Sigmoid colon (tissue), 7 donors: ENCODE measurements around the gene PERCC1. TPM values are rescaled to one million over a fixed set of nuclear protein-coding genes. Genes with fewer than 3 reads are reported as not detected.

ENCODE experiments used
- DNase-seq: peaks from one replicate; pipeline ENCODE4 v3.0.0-alpha.2; 2019
- H3K27ac ChIP-seq, 4 donors: fragments of 200-600 bp; sonication (generic); one replicate each; pipeline ENCODE4 v1.5.1; 2016 to 2019; ENCODE audit warnings: mild to moderate bottlenecking in 1 of 4
- H3K27me3 ChIP-seq, 3 donors: fragments of 200-600 bp; sonication (generic); one replicate each; pipeline ENCODE4 v1.5.1; 2019; ENCODE audit warnings: mild to moderate bottlenecking in 1 of 3
- H3K36me3 ChIP-seq, 4 donors: fragments of 200-600 bp; sonication (generic); one replicate each; pipeline ENCODE4 v1.5.1; 2016 to 2019
- H3K4me1 ChIP-seq, 4 donors: fragments of 200-600 bp; sonication (generic); one replicate each; pipeline ENCODE4 v1.5.1; 2017 to 2019
- H3K4me3 ChIP-seq, 4 donors: fragments of 200-600 bp; sonication (generic); one replicate each; pipeline ENCODE4 v1.5.1; 2017 to 2019; ENCODE audit warnings: mild to moderate bottlenecking in 2 of 4, moderate library complexity in 1 of 4
- H3K9me3 ChIP-seq, 4 donors: fragments of 200-600 bp in 3 of 4; sonication (generic) in 3 of 4; one replicate each; pipeline versions ENCODE4 v1.5.1 to v1.6.1; 2013 to 2019
- EP300 ChIP-seq, 4 donors: sonication (generic); formaldehyde crosslinking; IDR thresholded peaks; one replicate each; pipeline ENCODE4 v1.6.1; 2017; ENCODE audit warnings: antibody characterized with exemption in 4 of 4
- POLR2A ChIP-seq, 2 donors: fragments of 450-650 bp; IDR thresholded peaks; one replicate each; pipeline ENCODE4 v1.6.1; 2016; ENCODE audit warnings: antibody characterized with exemption in 2 of 2, mild to moderate bottlenecking in 2 of 2, moderate library complexity in 2 of 2
- POLR2AphosphoS5 ChIP-seq, 4 donors: sonication (generic); formaldehyde crosslinking; IDR thresholded peaks; one replicate each; pipeline ENCODE4 v1.6.1; 2017; ENCODE audit warnings: antibody characterized with exemption in 4 of 4
- WGBS, 2 donors: extraction: QIAGEN DNeasy Blood & Tissue Kit; methylation state at CpG; one replicate each; pipeline ENCODE4 v1.1.7; 2013; 5-methylcytosine and 5-hydroxymethylcytosine counted together
- intact Hi-C: fragments of 100-400 bp; cut with DNase I; formaldehyde crosslinking; loops from one replicate; pipeline ENCODE4 v1.15.1; 2023
- polyA plus RNA-seq, 3 donors: library from polyadenylated mRNA; stranded (reverse); fragments of 200-250 nt; gene quantifications; one replicate each; pipeline ENCODE4 v1.2.3, GENCODE V29; 2013
- total RNA-seq, 4 donors: library from RNA; depleted of rRNA; stranded (reverse); fragments of >200 nt; gene quantifications; one replicate each; pipeline ENCODE4 v1.1.0, GENCODE V29; 2016
- TF ChIP-seq, protein P1 (sequence below), 4 experiments: fragments of 450-650 bp in 3 of 4; fragments of 200-600 bp in 1 of 4; IDR thresholded peaks; one replicate each; pipeline ENCODE4 v1.5.1; 2016 to 2019; ENCODE audit warnings: antibody characterized with exemption in 4 of 4, mild to moderate bottlenecking in 3 of 4, moderate library complexity in 2 of 4
- donor health status: healthy with polysubstance abuse.
- donor health status: Bipolar disorder and iron deficiency.
- donor health status: healthy.

PERCC1 gene
- total and polyA plus RNA-seq, 7 donors, result 0.07 TPM; not detected in 6

- intact Hi-C loops, result no loop called here
- TF ChIP-seq POLR2AphosphoS5 (IDR thresholded peaks at IDR 0.05), result no peak
- TF ChIP-seq, protein P1, sequence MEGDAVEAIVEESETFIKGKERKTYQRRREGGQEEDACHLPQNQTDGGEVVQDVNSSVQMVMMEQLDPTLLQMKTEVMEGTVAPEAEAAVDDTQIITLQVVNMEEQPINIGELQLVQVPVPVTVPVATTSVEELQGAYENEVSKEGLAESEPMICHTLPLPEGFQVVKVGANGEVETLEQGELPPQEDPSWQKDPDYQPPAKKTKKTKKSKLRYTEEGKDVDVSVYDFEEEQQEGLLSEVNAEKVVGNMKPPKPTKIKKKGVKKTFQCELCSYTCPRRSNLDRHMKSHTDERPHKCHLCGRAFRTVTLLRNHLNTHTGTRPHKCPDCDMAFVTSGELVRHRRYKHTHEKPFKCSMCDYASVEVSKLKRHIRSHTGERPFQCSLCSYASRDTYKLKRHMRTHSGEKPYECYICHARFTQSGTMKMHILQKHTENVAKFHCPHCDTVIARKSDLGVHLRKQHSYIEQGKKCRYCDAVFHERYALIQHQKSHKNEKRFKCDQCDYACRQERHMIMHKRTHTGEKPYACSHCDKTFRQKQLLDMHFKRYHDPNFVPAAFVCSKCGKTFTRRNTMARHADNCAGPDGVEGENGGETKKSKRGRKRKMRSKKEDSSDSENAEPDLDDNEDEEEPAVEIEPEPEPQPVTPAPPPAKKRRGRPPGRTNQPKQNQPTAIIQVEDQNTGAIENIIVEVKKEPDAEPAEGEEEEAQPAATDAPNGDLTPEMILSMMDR (IDR thresholded peaks at IDR 0.05), result no peak
- TF ChIP-seq POLR2A (IDR thresholded peaks at IDR 0.05), result no peak
- no peak for TF ChIP-seq EP300 (IDR thresholded peaks at IDR 0.05)
- H3K36me3 ChIP-seq, result no peaks in the 10 kb centered on the region
Measured at GRCh38 chr16:1433263-1433560, 2.3 kb downstream of the PERCC1 start.

DNA sequence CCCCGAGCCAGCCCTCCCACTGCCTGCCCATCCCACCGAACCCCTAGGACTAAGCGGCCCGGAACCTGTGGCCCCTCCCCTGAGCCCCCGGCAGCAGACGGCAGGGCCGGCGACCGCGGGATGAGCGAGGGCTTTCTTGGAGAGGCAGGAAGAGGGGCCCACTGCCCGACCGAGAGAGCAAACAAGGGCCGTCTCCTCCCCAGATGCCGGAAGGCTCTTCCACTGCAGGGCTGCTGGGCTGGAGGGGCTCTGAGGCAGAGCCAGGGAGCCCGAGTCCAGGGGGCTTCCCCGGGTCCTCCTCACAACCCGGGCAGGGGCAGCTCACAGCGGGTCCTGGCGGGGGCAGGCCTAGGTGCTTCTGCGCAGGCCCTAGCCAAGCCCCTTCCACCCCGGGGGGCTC, 2.9 kb downstream of the PERCC1 start:
- peaks cover 0 to 2% (median 0%) of the 10 kb centered on the region in 4 donors for H3K4me1 ChIP-seq
- H3K4me3 ChIP-seq, result no peak overlapping the region
- TF ChIP-seq POLR2A (IDR thresholded peaks at IDR 0.05) (no peak), EP300 (IDR thresholded peaks at IDR 0.05) (no peak), POLR2AphosphoS5 (IDR thresholded peaks at IDR 0.05) (no peak)
- TF ChIP-seq, protein P1 (IDR thresholded peaks at IDR 0.05), result no peak
- no peaks in the 10 kb centered on the region for H3K27me3 ChIP-seq
- no peak for DNase-seq
- no peaks in the 10 kb centered on the region for H3K9me3 ChIP-seq
- 46 to 49% methylated on average over 22 of the region's 22 CpGs for WGBS, 2 donors
- no peak overlapping the region for H3K27ac ChIP-seq
- H3K36me3 ChIP-seq, result no peaks in the 10 kb centered on the region
- intact Hi-C loops, result no loop called here

More at GRCh38 chr16:1433263-1433560, 2.3 kb downstream of the PERCC1 start:
- Histone ChIP-seq H3K27ac (no peak overlapping the region), H3K4me1 (peaks cover 0 to 7% (median 0%) of the 10 kb centered on the region in 4 donors), H3K27me3 (no peaks in the 10 kb centered on the region), H3K4me3 (no peak overlapping the region), H3K9me3 (no peaks in the 10 kb centered on the region)
- 77 to 89% methylated on average over 14 of the region's 14 CpGs for WGBS, 2 donors
- no peak for DNase-seq

- Histone ChIP-seq H3K27me3 (no peaks in the 10 kb centered on the region), H3K4me1 (no peaks in the 10 kb centered on the region), H3K27ac (no peak overlapping the region), H3K4me3 (no peak overlapping the region), H3K9me3 (no peaks in the 10 kb centered on the region), H3K36me3 (no peaks in the 10 kb centered on the region)
- DNase-seq, result no peak
- TF ChIP-seq POLR2AphosphoS5 (IDR thresholded peaks at IDR 0.05) (no peak), POLR2A (IDR thresholded peaks at IDR 0.05) (no peak), EP300 (IDR thresholded peaks at IDR 0.05) (no peak)
- TF ChIP-seq, protein P1 (IDR thresholded peaks at IDR 0.05), result no peak
- 93 to 94% methylated on average over 40 of the region's 40 CpGs for WGBS, 2 donors
- intact Hi-C loops, result no loop called here
Measured at GRCh38 chr16:1434644-1435592, 4.0 kb downstream of the PERCC1 start.

DNA sequence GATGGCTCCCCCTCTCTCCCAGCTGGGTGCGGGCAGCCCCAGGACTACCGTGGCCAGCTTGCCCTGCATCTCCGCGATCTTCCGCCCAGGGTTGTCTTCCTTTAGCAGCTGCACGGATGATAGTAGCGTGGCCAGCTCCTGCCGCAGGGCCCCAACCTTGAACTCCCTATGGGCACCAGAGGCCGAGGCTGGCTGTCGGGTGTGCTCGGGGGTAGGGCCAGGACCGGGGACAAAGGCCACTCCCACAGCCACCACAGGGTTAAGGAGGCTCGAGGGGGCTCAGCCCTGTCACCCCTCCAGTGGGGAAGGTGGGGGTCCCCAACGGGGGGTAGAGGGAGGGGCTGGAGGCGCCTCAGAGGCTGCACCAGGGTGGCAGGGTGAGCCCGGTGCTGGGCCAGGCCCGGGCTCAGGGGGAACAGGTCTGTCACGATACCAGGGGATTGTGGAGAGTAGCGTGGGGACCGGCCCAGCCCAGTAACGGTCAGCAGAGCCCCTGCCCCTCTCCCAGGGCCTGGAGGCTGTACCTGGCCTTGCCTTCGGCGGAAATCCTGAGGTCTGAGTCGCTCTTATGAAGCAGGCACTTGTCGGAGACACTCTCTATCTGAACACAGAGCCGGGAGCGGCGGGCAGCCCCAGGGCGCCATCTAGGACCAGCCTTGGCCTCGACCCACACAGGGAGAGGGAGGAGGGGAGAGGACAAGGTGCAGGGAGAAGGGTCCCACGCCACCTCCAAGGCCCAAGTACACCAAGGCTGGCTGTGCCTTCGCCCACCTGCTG, 5.2 kb downstream of the PERCC1 start:
- intact Hi-C loops, result no loop called here
- 87 to 89% methylated on average over 32 of the region's 32 CpGs for WGBS, 2 donors
- no peak overlapping the region for H3K27ac ChIP-seq
- no peaks in the 10 kb centered on the region for H3K9me3 ChIP-seq
- no peak for DNase-seq
- no peaks in the 10 kb centered on the region for H3K4me1 ChIP-seq
- TF ChIP-seq, protein P1 (IDR thresholded peaks at IDR 0.05), result no peak
- TF ChIP-seq POLR2A (IDR thresholded peaks at IDR 0.05), result no peak
- TF ChIP-seq EP300 (IDR thresholded peaks at IDR 0.05), result no peak
- no peak for TF ChIP-seq POLR2AphosphoS5 (IDR thresholded peaks at IDR 0.05)
- H3K4me3 ChIP-seq, result no peak overlapping the region
- H3K36me3 ChIP-seq, result no peaks in the 10 kb centered on the region
- H3K27me3 ChIP-seq, result no peaks in the 10 kb centered on the region
